Natural killer cell treated with Interleukin-12 subunit alpha and Interleukin-12 subunit beta and Interleukin-15 and Interleukin-18, amount 100 ng/mL, for 72 hours (primary cell): ENCODE data around the gene MFSD11. TPM values are rescaled to one million over a fixed set of nuclear protein-coding genes. Genes with fewer than 3 reads are reported as not detected.
"Not testable (repeated sequence)": the region's sequence is repeated elsewhere in the genome, so short reads cannot be mapped to it uniquely, and the experiment has no call there.

Experiments
- ATAC-seq, 2 donors: fragments of 150-1000 bp; cut with Tn5 transposase in 1 of 2; sonication (Bioruptor Pico), chemical (Tn5 transposase) in 1 of 2; 2 replicates each; pipeline ENCODE4 v1.10.0; 2021
- DNase-seq: peaks from one replicate; pipeline ENCODE4 v3.0.0; 2022; ENCODE audit warnings: low spot score
- H3K27ac Mint-ChIP-seq, 2 donors: 1 replicate in 1 of 2; 2 replicates in 1 of 2; pipeline ENCODE4 v1.8.0; 2022; ENCODE audit warnings: mixed read lengths in 2 of 2, mild to moderate bottlenecking in 1 of 2, moderate library complexity in 1 of 2
- H3K27me3 Mint-ChIP-seq, 2 donors: 1 replicate in 1 of 2; 2 replicates in 1 of 2; pipeline ENCODE4 v1.8.0; 2022; ENCODE audit warnings: mixed read lengths in 2 of 2
- H3K36me3 Mint-ChIP-seq: one replicate; pipeline ENCODE4 v1.8.0; 2022; ENCODE audit warnings: mixed read lengths
- H3K4me1 Mint-ChIP-seq, 2 donors: 1 replicate in 1 of 2; 2 replicates in 1 of 2; pipeline ENCODE4 v1.8.0; 2022; ENCODE audit warnings: low read depth in 2 of 2, mixed read lengths in 2 of 2, mild to moderate bottlenecking in 1 of 2
- H3K4me3 Mint-ChIP-seq: one replicate; pipeline ENCODE4 v1.8.0; 2022; ENCODE audit warnings: mixed read lengths
- H3K9me3 Mint-ChIP-seq: 2 replicates; pipeline ENCODE4 v1.8.0; 2022; ENCODE audit warnings: mixed read lengths
- total RNA-seq, 2 donors: library from RNA; stranded (reverse); gene quantifications; one replicate each; pipeline ENCODE4 v1.2.3, GENCODE V29; 2022

MFSD11 gene
- total RNA-seq, 2 donors from 2014 or later, result 18.1 to 25.5 TPM

- no peak for DNase-seq
- H3K4me3 Mint-ChIP-seq, result no peak overlapping the region
- peaks cover 6% of the 10 kb centered on the region for H3K36me3 Mint-ChIP-seq
- H3K9me3 Mint-ChIP-seq, result no peaks in the 10 kb centered on the region
- H3K27ac Mint-ChIP-seq, result no peak overlapping the region
- peaks cover 3 to 4% of the 10 kb centered on the region in 2 donors for H3K4me1 Mint-ChIP-seq
- H3K27me3 Mint-ChIP-seq, result no peaks in the 10 kb centered on the region
- ATAC-seq, result no peak
Observed at GRCh38 chr17:76758570-76758969, 20.7 kb downstream of the MFSD11 start.

- Mint-ChIP-seq H3K4me3 (peak overlapping the region; percentile 89), H3K4me1 (peaks cover 12 to 16% of the 10 kb centered on the region in 2 donors), H3K27me3 (no peaks in the 10 kb centered on the region), H3K36me3 (peaks cover 24% of the 10 kb centered on the region), H3K9me3 (no peaks in the 10 kb centered on the region), H3K27ac (peak overlapping the region; percentile 57 to 83)
- no peak for DNase-seq
- ATAC-seq, result peak; percentile 77 to 99
Observed at GRCh38 chr17:76772842-76773525, 35.1 kb downstream of the MFSD11 start.

DNA sequence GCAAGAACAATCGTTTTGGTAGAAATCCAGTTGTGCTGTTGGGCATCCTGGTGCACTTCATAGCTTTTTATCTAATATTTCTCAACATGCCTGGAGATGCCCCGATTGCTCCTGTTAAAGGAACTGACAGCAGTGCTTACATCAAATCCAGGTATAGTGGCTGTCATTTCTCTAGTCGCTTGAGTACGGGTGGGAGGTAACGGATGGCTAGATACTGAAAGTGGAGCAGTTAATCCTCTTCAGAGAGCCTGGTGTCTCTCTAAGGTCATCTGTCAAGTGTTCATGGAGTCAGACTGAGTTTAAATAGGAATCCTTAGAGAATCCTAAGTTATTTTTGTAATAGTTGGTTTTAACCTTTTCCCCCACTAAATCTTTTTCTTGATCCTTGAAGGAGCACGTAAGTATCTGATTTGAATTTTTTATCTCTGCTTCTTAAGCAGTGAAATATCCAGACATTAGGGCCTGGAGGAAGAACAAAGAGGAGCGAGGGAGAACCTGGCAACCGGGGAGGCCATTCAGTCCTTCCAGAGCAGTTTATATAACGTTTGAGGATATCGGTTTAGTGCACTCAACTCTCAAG lies 37.2 kb downstream of the MFSD11 start:
- ATAC-seq, result no peak
- H3K27me3 Mint-ChIP-seq, result no peaks in the 10 kb centered on the region
- no peak overlapping the region for H3K27ac Mint-ChIP-seq
- no peak for DNase-seq
- no peak overlapping the region for H3K4me3 Mint-ChIP-seq
- H3K36me3 Mint-ChIP-seq, result peaks cover 20% of the 10 kb centered on the region
- H3K9me3 Mint-ChIP-seq, result no peaks in the 10 kb centered on the region
- peaks cover 12 to 16% of the 10 kb centered on the region in 2 donors for H3K4me1 Mint-ChIP-seq

DNA sequence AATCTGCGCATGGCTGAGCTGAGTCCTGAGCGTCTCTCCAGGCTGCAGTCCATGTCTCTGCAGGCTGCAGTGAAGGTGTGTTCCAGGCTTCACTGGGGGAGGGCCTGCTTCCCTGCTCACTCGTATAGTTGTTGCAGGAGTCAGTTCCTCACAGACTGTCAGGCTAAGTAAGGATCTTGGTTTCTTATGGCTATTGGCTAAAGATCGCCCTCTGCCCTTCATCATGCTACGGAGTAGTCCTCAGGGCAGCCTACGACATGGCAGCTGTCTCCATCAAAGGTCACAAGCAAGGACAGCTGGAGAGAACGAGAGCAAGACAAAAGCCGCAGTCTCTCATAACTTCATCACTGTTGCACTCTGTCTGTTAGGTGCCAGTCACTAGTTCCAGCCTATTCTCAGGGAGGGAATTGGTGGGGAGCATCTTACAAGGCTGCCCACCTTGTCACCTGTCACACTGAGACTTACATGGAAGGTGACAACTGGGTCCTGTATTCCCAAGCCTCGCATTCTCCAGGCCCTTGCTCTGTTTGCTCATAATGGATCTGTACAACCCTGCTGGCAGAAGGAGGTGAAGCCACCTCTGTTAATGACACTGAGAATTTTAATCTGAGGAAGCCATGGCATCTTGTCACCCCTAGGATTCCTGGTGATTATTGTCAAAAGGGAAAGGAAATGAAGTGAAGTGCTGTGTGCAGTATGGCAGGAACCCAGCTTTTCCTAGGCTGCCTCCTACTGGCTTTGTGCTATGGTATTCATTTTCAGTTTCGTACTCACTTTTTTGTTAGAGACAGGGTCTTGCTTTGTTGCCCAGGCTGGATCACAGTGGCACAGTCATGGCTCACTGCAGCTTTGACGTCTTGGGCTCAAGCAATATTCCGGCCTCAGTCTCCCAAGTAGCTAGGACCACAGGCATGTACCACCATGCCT lies 43.4 kb downstream of the MFSD11 start:
- Mint-ChIP-seq H3K9me3 (no peaks in the 10 kb centered on the region), H3K4me1 (no peaks in the 10 kb centered on the region), H3K36me3 (peaks cover 5% of the 10 kb centered on the region), H3K27me3 (no peaks in the 10 kb centered on the region), H3K27ac (no peak overlapping the region), H3K4me3 (no peak overlapping the region)
- DNase-seq (no peak), ATAC-seq (no peak)

GRCh38 chr17:76783146-76783545 lies 45.2 kb downstream of the MFSD11 start:
- Mint-ChIP-seq H3K4me1 (no peaks in the 10 kb centered on the region), H3K9me3 (no peaks in the 10 kb centered on the region), H3K27ac (no peak overlapping the region)

DNA sequence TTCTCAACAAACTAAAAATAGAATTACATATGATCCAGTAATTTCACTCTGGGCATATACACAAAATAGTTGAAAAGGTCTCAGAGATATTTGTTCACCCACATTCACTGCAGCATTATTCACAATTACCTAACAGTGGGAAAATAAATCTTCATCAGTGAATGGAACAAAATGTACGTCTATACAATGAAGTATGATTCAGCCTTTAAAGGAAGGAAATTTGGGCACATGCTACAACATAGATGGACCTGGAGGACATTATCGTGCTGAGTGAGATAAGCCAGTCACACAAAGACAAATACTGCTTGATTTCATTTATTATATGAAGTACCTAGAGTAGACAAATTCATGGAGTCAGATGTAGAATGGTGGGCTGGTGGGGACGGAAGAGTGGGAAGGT lies 47.0 kb downstream of the MFSD11 start:
- Mint-ChIP-seq H3K9me3 (no peaks in the 10 kb centered on the region), H3K4me3 (no peak overlapping the region), H3K27me3 (no peaks in the 10 kb centered on the region), H3K27ac (no peak overlapping the region), H3K4me1 (no peaks in the 10 kb centered on the region), H3K36me3 (no peaks in the 10 kb centered on the region)
- no peak for ATAC-seq
- DNase-seq, result no peak

More at GRCh38 chr17:76783146-76783545, 45.2 kb downstream of the MFSD11 start:
- no peak for ATAC-seq
- H3K4me3 Mint-ChIP-seq, result no peak overlapping the region
- H3K27me3 Mint-ChIP-seq, result no peaks in the 10 kb centered on the region
- no peaks in the 10 kb centered on the region for H3K36me3 Mint-ChIP-seq
- DNase-seq, result no peak

DNA sequence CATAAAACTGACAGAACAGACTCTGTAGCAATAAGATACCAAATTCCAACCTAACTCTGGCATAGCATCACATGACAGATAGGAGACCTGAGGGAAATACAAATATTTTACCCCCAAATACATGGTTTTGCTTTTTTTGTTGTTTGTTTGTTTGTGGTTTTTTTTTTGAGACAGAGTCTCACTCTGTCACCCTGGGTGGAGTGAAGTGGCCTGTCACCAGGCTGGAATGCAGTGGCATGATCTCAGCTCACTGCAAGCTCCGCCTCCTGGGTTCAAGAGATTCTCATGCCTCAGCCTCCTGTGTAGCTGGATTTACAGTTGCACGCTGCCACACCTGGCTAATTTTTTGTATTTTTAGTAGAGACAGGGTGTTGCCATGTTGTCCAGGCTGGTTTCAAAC lies 49.9 kb downstream of the MFSD11 start:
- not testable (repeated sequence) for H3K4me3 Mint-ChIP-seq, H3K9me3 Mint-ChIP-seq, H3K27me3 Mint-ChIP-seq, DNase-seq, H3K36me3 Mint-ChIP-seq, ATAC-seq, H3K27ac Mint-ChIP-seq
- H3K4me1 Mint-ChIP-seq, result peaks cover 11 to 13% of the 10 kb centered on the region in 2 donors

DNA sequence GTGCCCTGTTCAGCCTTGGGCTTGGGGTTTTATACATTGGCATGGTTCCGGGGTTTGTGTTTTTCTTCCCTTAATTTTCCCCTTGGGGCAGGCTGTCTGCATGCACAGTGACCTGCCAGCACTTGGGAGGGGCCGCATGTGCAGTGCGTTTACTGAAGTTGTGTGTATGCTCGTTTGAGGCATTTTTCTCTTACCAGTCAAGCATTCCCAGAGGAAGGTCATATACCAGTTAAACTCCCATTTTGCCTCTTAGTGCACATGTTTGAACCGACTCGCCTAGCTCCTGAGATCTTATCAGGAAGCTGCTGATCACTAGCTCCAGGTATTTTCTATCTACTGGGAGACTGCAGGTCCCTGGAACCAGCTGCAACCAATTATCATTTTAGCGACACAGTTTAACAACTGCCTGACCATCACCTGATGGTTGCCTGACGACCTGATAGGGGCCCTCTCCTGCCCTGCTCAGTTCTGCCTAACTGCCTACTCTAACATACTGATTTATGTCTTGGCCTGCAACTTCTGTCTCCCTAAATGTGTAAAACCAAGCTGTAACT lies 51.4 kb downstream of the MFSD11 start:
- Mint-ChIP-seq H3K27me3 (no peaks in the 10 kb centered on the region), H3K36me3 (no peaks in the 10 kb centered on the region), H3K4me1 (peaks cover 11 to 13% of the 10 kb centered on the region in 2 donors), H3K4me3 (no peak overlapping the region), H3K9me3 (no peaks in the 10 kb centered on the region), H3K27ac (no peak overlapping the region)
- ATAC-seq (no peak), DNase-seq (no peak)

GRCh38 chr17:76791053-76791980 lies 53.4 kb downstream of the MFSD11 start:
- no peak for DNase-seq
- peak overlapping the region; percentile 35 for H3K4me3 Mint-ChIP-seq

GRCh38 chr17:76792348-76792747 lies 54.4 kb downstream of the MFSD11 start:
- no peak overlapping the region for H3K4me3 Mint-ChIP-seq
- H3K4me1 Mint-ChIP-seq, result peaks cover 11 to 13% of the 10 kb centered on the region in 2 donors
- H3K27ac Mint-ChIP-seq, result no peak overlapping the region
- ATAC-seq, result no peak
- H3K36me3 Mint-ChIP-seq, result no peaks in the 10 kb centered on the region
- H3K27me3 Mint-ChIP-seq, result no peaks in the 10 kb centered on the region
- no peaks in the 10 kb centered on the region for H3K9me3 Mint-ChIP-seq
- no peak for DNase-seq

More at GRCh38 chr17:76791053-76791980, 53.4 kb downstream of the MFSD11 start:
- Mint-ChIP-seq H3K27ac (peak overlapping the region; percentile 21 to 54), H3K27me3 (no peaks in the 10 kb centered on the region), H3K4me1 (peaks cover 11 to 13% of the 10 kb centered on the region in 2 donors), H3K9me3 (no peaks in the 10 kb centered on the region), H3K36me3 (no peaks in the 10 kb centered on the region)
- peak; percentile 59 to 73 for ATAC-seq

GRCh38 chr17:76793775-76794174 lies 55.9 kb downstream of the MFSD11 start:
- Mint-ChIP-seq H3K27ac (no peak overlapping the region), H3K27me3 (no peaks in the 10 kb centered on the region), H3K9me3 (no peaks in the 10 kb centered on the region), H3K4me3 (no peak overlapping the region), H3K4me1 (peaks cover 11 to 13% of the 10 kb centered on the region in 2 donors), H3K36me3 (no peaks in the 10 kb centered on the region)
- DNase-seq (no peak), ATAC-seq (no peak)

GRCh38 chr17:76796081-76796480 lies 58.2 kb downstream of the MFSD11 start:
- Mint-ChIP-seq H3K4me3 (no peak overlapping the region), H3K27ac (no peak overlapping the region), H3K27me3 (no peaks in the 10 kb centered on the region)

More at GRCh38 chr17:76796081-76796480, 58.2 kb downstream of the MFSD11 start:
- DNase-seq (no peak), ATAC-seq (no peak)
- H3K4me1 Mint-ChIP-seq, result peaks cover 9 to 11% of the 10 kb centered on the region in 2 donors
- H3K36me3 Mint-ChIP-seq, result no peaks in the 10 kb centered on the region
- no peaks in the 10 kb centered on the region for H3K9me3 Mint-ChIP-seq
